OCI-LY7 (cell line): ENCODE data around the gene KDM2A. TPM values are rescaled to one million over a fixed set of nuclear protein-coding genes. Genes with fewer than 3 reads are reported as not detected.

Source experiments
- BruUV-seq: library from RNA; stranded (reverse); fragments of 400-500 nt; replicated peaks from 2 replicates; lab custom pipeline; 2021; lab: Mats Ljungman, UMichigan
- CTCF ChIA-PET: fragments of 300-600 bp; sonication (Branson Sonifier 250); formaldehyde crosslinking; loops from one replicate; lab custom pipeline; 2022; ENCODE audit warnings: antibody characterized with exemption; ENCODE audit not compliant: unreplicated experiment; lab: Charles Lee
- POLR2A ChIA-PET: fragments of 300-600 bp; sonication (Branson Sonifier 250); formaldehyde crosslinking; loops from one replicate; lab custom pipeline; 2022; ENCODE audit warnings: antibody characterized with exemption; lab: Charles Lee
- DNase-seq: peaks from one replicate; pipeline ENCODE4 v3.0.0-alpha.2; 2015; ENCODE audit warnings: low spot score
- H2AFZ ChIP-seq: fragments of 200-600 bp; sonication (generic), shearing (Covaris generic); 2 replicates; pipeline ENCODE4 v1.6.1; 2014; ENCODE audit warnings: mild to moderate bottlenecking, antibody characterized with exemption, low read length, moderate library complexity
- H3K27ac ChIP-seq: fragments of 200-600 bp; sonication (generic); 2 replicates; pipeline ENCODE4 v1.5.1; 2014; ENCODE audit warnings: mixed run types, low read depth, mild to moderate bottlenecking, moderate library complexity, low read length, inconsistent platforms; ENCODE audit not compliant: poor library complexity, severe bottlenecking
- H3K36me3 ChIP-seq: fragments of 200-600 bp; sonication (generic); 2 replicates; pipeline ENCODE4 v1.6.1; 2014; ENCODE audit warnings: mild to moderate bottlenecking, antibody characterized with exemption, low read length, moderate library complexity, mixed read lengths; ENCODE audit not compliant: insufficient read depth
- H3K4me1 ChIP-seq: fragments of 200-600 bp; sonication (generic); 2 replicates; pipeline ENCODE4 v1.5.1; 2014; ENCODE audit warnings: mild to moderate bottlenecking, low read length; ENCODE audit not compliant: insufficient read depth, poor library complexity, severe bottlenecking
- H3K4me2 ChIP-seq: fragments of 200-600 bp; sonication (generic); 2 replicates; pipeline ENCODE4 v1.6.1; 2014; ENCODE audit warnings: mild to moderate bottlenecking, low read length
- H3K4me3 ChIP-seq: fragments of 200-600 bp; sonication (generic); 2 replicates; pipeline ENCODE4 v1.5.1; 2014; ENCODE audit warnings: mild to moderate bottlenecking, low read depth, low read length; ENCODE audit not compliant: poor library complexity, severe bottlenecking
- H3K79me2 ChIP-seq: fragments of 200-600 bp; sonication (generic); 2 replicates; pipeline ENCODE4 v1.6.1; 2016; ENCODE audit warnings: low read depth, mild to moderate bottlenecking, low read length, moderate library complexity, mixed read lengths; ENCODE audit not compliant: insufficient read depth
- H3K9me2 ChIP-seq: fragments of 200-600 bp; sonication (generic); 2 replicates; pipeline ENCODE4 v1.6.1; 2016; ENCODE audit warnings: mild to moderate bottlenecking, low read length, mixed read lengths; ENCODE audit not compliant: insufficient read depth
- H3K9me3 ChIP-seq: fragments of 200-600 bp; sonication (generic); 2 replicates; pipeline ENCODE4 v1.6.1; 2014; ENCODE audit warnings: mild to moderate bottlenecking, mixed run types, low read length, mixed read lengths
- H4K20me1 ChIP-seq: fragments of 200-600 bp; sonication (generic); 2 replicates; pipeline ENCODE4 v1.6.1; 2014; ENCODE audit warnings: mild to moderate bottlenecking, antibody characterized with exemption, low read length, moderate library complexity, mixed read lengths; ENCODE audit not compliant: insufficient read depth
- CTCF ChIP-seq: fragments of 200-600 bp; sonication (generic); conservative IDR thresholded peaks from 2 replicates; pipeline ENCODE4 v1.5.1; 2014; ENCODE audit warnings: mild to moderate bottlenecking, antibody characterized with exemption, low read length, moderate library complexity, mixed read lengths
- EZH2phosphoT487 ChIP-seq: fragments of 200-600 bp; sonication (generic); IDR thresholded peaks from 2 replicates; pipeline ENCODE4 v1.6.1; 2018; ENCODE audit warnings: low read depth, borderline replicate concordance, mild to moderate bottlenecking, mixed run types, antibody characterized with exemption, low read length, moderate library complexity, mixed read lengths
- intact Hi-C: fragments of 100-400 bp; cut with micrococcal nuclease; formaldehyde crosslinking; loops from one replicate; pipeline ENCODE4 v1.10.0; 2022; ENCODE audit not compliant: unreplicated experiment
- total RNA-seq, 2 experiments: library from RNA; depleted of rRNA in 1 of 2; stranded (reverse); fragments of >200 nt in 1 of 2; shearing (Covaris generic) in 1 of 2; gene quantifications; 2 replicates each; pipeline ENCODE4 v1.2.3, GENCODE V29; 2014 to 2022

KDM2A gene
- total RNA-seq, 2 experiments from 2014 or later, result 31.7 to 66.2 TPM

DNA sequence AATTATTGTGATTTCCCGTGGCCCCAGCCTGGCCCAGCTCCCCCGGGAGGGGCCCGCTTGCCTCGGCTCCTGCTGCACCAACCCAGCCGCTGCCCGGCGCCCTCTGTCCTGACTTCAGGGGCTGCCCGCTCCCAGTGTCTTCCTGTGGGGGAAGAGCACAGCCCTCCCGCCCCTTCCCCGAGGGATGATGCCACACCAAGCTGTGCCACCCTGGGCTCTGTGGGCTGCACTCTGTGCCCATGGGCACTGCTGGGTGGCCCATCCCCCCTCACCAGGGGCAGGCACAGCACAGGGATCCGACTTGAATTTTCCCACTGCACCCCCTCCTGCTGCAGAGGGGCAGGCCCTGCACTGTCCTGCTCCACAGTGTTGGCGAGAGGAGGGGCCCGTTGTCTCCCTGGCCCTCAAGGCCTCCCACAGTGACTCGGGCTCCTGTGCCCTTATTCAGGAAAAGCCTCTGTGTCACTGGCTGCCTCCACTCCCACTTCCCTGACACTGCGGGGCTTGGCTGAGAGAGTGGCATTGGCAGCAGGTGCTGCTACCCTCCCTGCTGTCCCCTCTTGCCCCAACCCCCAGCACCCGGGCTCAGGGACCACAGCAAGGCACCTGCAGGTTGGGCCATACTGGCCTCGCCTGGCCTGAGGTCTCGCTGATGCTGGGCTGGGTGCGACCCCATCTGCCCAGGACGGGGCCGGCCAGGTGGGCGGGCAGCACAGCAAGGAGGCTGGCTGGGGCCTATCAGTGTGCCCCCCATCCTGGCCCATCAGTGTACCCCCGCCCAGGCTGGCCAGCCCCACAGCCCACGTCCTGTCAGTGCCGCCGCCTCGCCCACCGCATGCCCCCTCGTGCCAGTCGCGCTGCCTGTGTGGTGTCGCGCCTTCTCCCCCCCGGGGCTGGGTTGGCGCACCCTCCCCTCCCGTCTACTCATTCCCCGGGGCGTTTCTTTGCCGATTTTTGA, 166.8 kb downstream of the KDM2A start:
- intact Hi-C loops, result no loop called here
- H3K9me3 ChIP-seq, result no peaks in the 10 kb centered on the region
- TSS peak; percentile 80 for BruUV-seq
- H4K20me1 ChIP-seq, result no peaks in the 10 kb centered on the region
- no peak overlapping the region for H3K4me2 ChIP-seq
- ChIA-PET POLR2A (no interaction called here), CTCF (interaction anchor here (0.6 kb wide), 1 partner anchor 22 kb away, joined by 4 read pairs; no protein-coding TSS in a partner anchor)
- H3K36me3 ChIP-seq, result peaks cover 84% of the 10 kb centered on the region
- H2AFZ ChIP-seq, result no peak overlapping the region
- no peak for DNase-seq
- TF ChIP-seq CTCF, result no peak
- TF ChIP-seq EZH2phosphoT487, result no peak
- peaks cover 35% of the 10 kb centered on the region for H3K4me1 ChIP-seq
- H3K27ac ChIP-seq, result peak overlapping the region; percentile 94
- H3K79me2 ChIP-seq, result peaks cover 14% of the 10 kb centered on the region; the same call in 1 of the 2 replicates
- no peak overlapping the region for H3K4me3 ChIP-seq
- no peaks in the 10 kb centered on the region for H3K9me2 ChIP-seq

DNA sequence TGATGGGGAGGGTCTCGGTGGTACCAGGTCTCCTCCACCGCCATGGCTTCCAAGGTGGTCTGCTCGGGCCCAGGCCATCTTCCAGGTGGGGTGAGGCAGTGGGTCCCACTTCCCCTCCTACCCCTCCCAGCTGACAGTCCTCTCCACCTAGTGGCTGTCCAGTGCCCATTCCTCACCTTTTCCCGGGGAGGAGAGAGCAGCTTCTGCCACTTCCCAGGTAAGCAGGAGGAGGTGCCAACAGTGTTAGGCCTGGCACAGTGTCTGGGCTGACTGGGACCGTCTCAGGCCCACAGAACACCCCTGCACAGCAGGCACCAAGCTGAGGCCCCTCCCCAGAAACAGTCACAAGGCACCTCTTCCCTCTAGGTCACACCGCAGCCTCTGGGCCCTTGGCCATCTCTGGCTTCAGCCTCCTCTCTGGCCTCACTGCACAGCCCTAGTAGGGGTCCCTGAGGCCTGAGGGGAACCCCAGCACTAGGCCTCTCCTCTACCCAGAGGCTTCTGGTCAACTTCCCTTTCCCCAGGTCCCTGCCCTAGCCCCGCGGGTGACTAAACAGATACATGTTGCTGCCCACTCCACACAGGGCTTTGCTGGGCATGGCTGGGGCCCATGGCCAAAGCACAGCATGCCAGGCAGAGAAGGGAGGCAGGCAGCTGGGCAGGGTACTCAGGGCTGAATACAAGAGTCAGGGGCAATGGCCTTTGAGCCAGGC, 167.7 kb downstream of the KDM2A start:
- Histone ChIP-seq H3K9me3 (no peaks in the 10 kb centered on the region), H4K20me1 (no peaks in the 10 kb centered on the region), H3K4me2 (peak overlapping the region; percentile 70), H3K4me1 (peaks cover 37% of the 10 kb centered on the region), H3K36me3 (peaks cover 84% of the 10 kb centered on the region), H2AFZ (no peak overlapping the region), H3K9me2 (no peaks in the 10 kb centered on the region), H3K27ac (peak overlapping the region; percentile 94), H3K4me3 (no peak overlapping the region), H3K79me2 (peaks cover 15% of the 10 kb centered on the region; the same call in 1 of the 2 replicates)
- POLR2A ChIA-PET, result no interaction called here
- intact Hi-C loops, result no loop called here
- BruUV-seq, result no TSS peak
- CTCF ChIA-PET, result interaction anchor here (0.6 kb wide), 1 partner anchor 23 kb away, joined by 4 read pairs; no protein-coding TSS in a partner anchor
- DNase-seq, result peak; percentile 26
- TF ChIP-seq CTCF (peak; percentile 26; the same call in 1 of the 2 replicates), EZH2phosphoT487 (no peak)
